Cardiac muscle cell (in vitro differentiated cells and primary cell): ENCODE measurements around the gene PARVB. TPM values are rescaled to one million over a fixed set of nuclear protein-coding genes. Genes with fewer than 3 reads are reported as not detected.

ENCODE experiments used
- DNase-seq, 2 donors: peaks; one replicate each; pipeline versions ENCODE4 v3.0.0 to v3.0.0-alpha.2; 2010 to 2017; ENCODE audit warnings: low read depth in 1 of 2, low spot score in 1 of 2
- H3K27ac ChIP-seq: fragments of 200-600 bp; sonication (generic); 2 replicates; pipeline ENCODE4 v1.5.1; 2016
- H3K27me3 ChIP-seq: fragments of 200-600 bp; sonication (generic); 2 replicates; pipeline ENCODE4 v1.6.0; 2016; ENCODE audit warnings: control low read depth
- H3K36me3 ChIP-seq: fragments of 200-600 bp; sonication (generic); 2 replicates; pipeline ENCODE4 v1.5.1; 2016; ENCODE audit warnings: control low read depth
- H3K4me1 ChIP-seq: fragments of 200-600 bp; sonication (generic); 2 replicates; pipeline ENCODE4 v1.8.1; 2017; ENCODE audit warnings: low read depth, mild to moderate bottlenecking, mixed run types
- H3K4me3 ChIP-seq: fragments of 200-600 bp; sonication (generic); 2 replicates; pipeline ENCODE4 v1.5.1; 2016; ENCODE audit warnings: mild to moderate bottlenecking
- H3K9me3 ChIP-seq: fragments of 200-600 bp; sonication (generic); 2 replicates; pipeline ENCODE4 v1.5.1; 2017; ENCODE audit warnings: low read depth, mild to moderate bottlenecking, control low read depth
- polyA plus RNA-seq: library from polyadenylated mRNA; unstranded; fragments of >200 nt; fragmentation: Nextera tagmentation; extraction: Ambion mirVana; gene quantifications from 2 replicates; pipeline ENCODE4 v1.2.1, GENCODE V29; 2016
- total RNA-seq: library from RNA; depleted of rRNA; stranded (reverse); fragments of >200 nt; gene quantifications from 2 replicates; pipeline ENCODE4 v1.2.3, GENCODE V29; 2016
- TF ChIP-seq, protein P1 (sequence below): IDR thresholded peaks from 2 replicates; pipeline ENCODE4 v1.5.1; 2012; ENCODE audit warnings: low read depth, mild to moderate bottlenecking, low read length

Gene PARVB
- total and polyA plus RNA-seq, 2 experiments from 2014 or later, result 30.6 to 46.0 TPM

DNA sequence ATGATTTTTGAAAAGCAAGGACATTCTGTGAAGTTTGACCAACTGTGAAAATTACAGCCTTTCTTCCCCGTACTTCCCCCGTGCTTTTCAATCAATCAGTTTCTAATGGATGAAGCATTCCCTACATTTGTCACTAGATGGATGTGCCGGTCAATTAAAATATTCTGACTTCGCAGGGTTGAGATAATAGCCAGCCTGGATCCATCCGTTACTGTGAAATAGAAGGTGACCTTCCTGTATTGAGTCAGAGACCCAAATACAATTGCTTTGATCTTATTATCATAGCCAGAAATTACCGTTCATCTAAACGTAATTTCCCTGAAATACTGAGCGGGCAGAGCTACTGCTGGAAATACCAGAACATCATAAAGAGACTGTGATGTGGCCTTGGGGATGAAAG lies 21.1 kb upstream of the PARVB start:
- peaks cover 5% of the 10 kb centered on the region for H3K4me1 ChIP-seq
- no peaks in the 10 kb centered on the region for H3K36me3 ChIP-seq
- DNase-seq, result no peak
- H3K9me3 ChIP-seq, result no peaks in the 10 kb centered on the region
- TF ChIP-seq, protein P1, sequence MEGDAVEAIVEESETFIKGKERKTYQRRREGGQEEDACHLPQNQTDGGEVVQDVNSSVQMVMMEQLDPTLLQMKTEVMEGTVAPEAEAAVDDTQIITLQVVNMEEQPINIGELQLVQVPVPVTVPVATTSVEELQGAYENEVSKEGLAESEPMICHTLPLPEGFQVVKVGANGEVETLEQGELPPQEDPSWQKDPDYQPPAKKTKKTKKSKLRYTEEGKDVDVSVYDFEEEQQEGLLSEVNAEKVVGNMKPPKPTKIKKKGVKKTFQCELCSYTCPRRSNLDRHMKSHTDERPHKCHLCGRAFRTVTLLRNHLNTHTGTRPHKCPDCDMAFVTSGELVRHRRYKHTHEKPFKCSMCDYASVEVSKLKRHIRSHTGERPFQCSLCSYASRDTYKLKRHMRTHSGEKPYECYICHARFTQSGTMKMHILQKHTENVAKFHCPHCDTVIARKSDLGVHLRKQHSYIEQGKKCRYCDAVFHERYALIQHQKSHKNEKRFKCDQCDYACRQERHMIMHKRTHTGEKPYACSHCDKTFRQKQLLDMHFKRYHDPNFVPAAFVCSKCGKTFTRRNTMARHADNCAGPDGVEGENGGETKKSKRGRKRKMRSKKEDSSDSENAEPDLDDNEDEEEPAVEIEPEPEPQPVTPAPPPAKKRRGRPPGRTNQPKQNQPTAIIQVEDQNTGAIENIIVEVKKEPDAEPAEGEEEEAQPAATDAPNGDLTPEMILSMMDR, result no peak
- H3K27ac ChIP-seq, result no peak overlapping the region
- H3K4me3 ChIP-seq, result no peak overlapping the region
- no peaks in the 10 kb centered on the region for H3K27me3 ChIP-seq

DNA sequence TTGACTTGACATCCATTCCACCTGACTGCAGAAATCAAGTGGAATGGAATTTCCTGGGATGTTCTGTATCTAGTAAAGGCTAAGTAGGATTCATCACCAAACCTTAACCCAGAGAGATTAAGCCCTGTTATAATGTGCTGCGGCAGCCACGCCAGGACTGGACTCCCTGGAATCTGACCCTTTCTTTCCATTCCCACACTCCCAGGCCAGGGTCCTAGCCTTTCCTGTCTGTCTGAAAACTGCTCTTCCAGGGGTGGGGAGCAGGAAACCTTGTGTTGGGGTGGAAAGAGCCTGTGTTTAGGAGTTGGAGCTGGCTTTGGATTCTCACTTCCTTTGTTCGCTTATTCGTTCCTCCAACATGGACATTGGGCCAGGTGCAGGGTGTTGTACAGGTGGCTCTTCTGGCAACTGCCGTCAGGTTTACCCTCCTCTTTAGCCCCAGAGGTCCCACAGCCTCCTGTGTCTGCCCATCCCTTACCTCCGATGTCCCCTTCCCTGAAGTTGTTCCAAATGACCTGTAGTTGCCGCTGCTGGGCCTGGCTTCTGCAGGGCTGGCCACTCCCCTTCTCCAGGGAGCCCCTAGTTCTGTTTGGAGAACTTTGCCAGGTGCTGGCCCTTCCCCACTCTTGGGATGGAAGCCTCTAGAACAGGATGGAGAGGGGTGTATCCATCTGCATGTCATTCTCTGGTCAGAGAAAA lies 20.5 kb upstream of the PARVB start:
- TF ChIP-seq, protein P1, result peak; percentile 27
- peaks cover 5% of the 10 kb centered on the region for H3K4me1 ChIP-seq
- no peak overlapping the region for H3K27ac ChIP-seq
- H3K9me3 ChIP-seq, result no peaks in the 10 kb centered on the region
- DNase-seq, result peak in 1 of 2 donors; percentile 57
- H3K36me3 ChIP-seq, result no peaks in the 10 kb centered on the region
- no peaks in the 10 kb centered on the region for H3K27me3 ChIP-seq
- H3K4me3 ChIP-seq, result no peak overlapping the region

DNA sequence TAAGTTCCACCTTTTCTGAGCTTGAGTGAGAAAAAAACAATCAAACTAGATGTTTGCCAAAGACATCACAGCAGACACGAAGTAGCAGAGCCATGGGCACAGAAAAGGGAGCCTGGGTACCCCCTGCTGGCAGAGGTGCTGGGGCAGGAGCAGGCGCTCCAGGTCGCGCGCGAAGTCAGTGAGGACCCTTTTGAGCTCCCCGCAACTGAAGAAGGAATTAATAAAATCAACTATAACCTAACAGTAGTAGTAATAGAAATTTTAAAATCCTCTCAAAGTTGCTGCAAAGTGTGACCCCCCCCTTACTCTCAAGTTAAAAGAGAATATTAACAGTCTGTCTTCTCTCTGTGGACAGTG lies 20.0 kb upstream of the PARVB start:
- Histone ChIP-seq H3K4me3 (no peak overlapping the region), H3K27me3 (no peaks in the 10 kb centered on the region), H3K27ac (no peak overlapping the region), H3K36me3 (no peaks in the 10 kb centered on the region), H3K4me1 (peaks cover 5% of the 10 kb centered on the region), H3K9me3 (no peaks in the 10 kb centered on the region)
- no peak for DNase-seq
- TF ChIP-seq, protein P1, result no peak

DNA sequence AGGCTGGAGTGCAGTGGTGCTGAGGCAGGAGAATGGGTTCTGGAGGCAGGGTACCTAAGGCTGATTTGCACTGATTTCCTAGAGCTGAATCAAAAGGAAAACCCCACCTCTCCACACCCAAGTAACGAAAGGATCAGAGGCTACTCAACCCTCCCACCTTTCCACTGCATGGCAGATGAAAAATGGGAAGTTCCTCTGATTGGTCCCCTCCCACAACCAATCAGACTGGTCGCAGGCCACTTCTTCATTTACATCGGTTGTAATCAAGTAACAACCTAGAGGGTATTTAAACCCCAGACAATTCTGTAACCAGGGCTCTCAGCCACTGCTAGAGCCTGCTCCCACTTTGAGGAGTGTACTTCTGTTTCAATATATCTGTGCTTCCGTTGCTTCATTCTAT lies 18.6 kb upstream of the PARVB start:
- Histone ChIP-seq H3K4me1 (peaks cover 5% of the 10 kb centered on the region), H3K27me3 (no peaks in the 10 kb centered on the region)
- DNase-seq, result no peak

DNA sequence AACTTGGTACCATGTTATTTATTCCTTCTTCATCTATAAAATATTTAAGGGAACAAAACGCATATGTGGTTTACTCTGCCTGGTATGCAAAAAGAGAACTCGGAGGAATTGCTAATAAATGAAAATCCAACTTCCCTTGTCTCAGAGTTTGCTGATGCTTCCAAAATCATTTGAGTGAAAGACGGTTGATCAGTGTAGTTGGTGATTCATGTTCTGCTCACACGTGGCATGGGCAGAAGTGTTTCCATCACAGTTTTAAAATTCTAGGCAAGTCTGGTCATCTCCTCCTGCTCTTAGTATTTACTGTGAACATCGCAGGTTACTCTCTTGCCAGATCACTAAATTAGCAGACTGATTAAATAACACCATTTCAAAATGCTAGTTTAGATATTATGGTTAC lies 11.9 kb upstream of the PARVB start:
- Histone ChIP-seq H3K27ac (no peak overlapping the region), H3K4me3 (no peak overlapping the region), H3K36me3 (no peaks in the 10 kb centered on the region), H3K9me3 (no peaks in the 10 kb centered on the region), H3K27me3 (no peaks in the 10 kb centered on the region), H3K4me1 (no peaks in the 10 kb centered on the region)
- TF ChIP-seq, protein P1, result no peak
- DNase-seq, result no peak

More for the DNA sequence above, 18.6 kb upstream of the PARVB start:
- Histone ChIP-seq H3K36me3 (no peaks in the 10 kb centered on the region), H3K9me3 (no peaks in the 10 kb centered on the region), H3K4me3 (no peak overlapping the region), H3K27ac (no peak overlapping the region)
- TF ChIP-seq, protein P1, result no peak
